NCI-H345 (cell line): ENCODE measurements around the gene SYNJ2.
A peak's percentile ranks its signal among the peaks of the same experiment; 100 is the strongest.

Experiments used
- DNase-seq: peaks from one replicate; lab custom pipeline; 2025; lab: John Stamatoyannopoulos, UW

Gene SYNJ2

GRCh38 chr6:157999168-158000051 lies 17.7 kb downstream of the SYNJ2 start:
- DNase-seq, result no peak

DNA sequence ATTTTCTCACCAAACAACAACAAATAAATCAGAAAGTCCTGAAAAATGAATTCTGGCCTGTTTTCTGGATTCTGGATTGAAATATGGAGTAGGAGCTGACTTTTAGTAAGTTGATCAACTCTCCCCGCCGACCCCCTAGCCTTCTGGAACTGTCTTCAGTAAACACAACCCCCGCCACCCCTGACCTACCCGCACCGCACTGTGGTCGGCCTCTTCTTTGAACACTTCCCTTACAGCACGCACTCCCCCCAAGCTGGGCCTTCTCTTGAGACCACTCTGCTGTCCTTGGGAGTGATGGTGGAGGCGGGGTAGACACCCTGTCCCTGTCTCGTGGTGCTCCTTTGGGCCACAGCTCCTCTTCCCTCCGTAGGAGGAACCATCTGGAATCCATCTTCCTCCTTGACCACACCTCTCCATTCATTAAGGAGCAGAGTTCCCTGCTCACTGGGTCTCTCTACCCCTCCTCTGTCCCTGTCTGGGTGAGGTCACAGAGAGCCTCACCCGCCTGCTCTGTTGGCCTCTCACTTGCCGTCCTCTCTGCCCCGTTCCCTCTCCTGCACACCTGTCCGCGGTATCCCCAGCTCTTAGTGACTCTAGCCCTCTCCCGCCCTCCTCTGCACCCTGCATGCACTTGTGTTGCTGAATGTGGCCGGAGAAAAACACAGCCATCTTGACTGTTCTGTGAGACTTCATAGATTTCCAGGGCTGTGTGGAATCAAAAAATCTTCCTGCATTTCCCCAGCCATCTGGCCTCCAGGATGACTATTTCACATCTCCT lies 19.1 kb downstream of the SYNJ2 start:
- no peak for DNase-seq

DNA sequence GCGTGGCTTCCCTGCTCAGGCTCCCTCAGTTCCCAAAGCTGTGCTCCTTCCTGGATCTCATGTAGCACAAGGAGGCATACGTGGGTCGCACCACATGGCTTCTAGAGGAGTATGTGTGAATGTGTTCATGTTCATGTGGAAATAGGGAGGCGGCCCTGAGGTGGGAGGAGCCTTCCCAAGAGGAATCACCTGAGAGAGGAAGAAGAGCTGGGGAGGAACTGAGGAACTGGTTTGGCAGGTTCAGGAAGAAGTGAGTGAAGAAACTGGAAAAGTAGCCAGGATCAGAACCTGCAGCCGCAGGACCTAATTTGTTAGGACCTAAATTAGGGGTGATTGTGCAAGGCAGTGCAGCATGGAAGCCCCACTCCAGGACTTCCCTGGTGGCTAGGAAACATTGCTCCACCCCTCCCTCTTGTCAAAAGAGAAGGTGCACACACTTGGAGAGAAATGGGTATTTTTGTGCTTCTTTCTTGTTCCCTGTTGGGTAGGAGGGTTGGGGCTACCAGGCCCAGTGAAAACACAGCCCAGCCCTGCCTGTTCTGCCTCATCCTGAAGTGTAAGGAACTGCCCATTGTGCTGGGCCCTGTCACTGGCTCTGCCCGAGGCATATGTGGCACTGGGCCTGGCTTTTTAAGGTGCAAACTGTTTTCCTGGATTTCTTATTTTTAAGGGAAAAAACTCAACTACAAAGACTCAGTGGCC lies 20.7 kb downstream of the SYNJ2 start:
- no peak for DNase-seq

DNA sequence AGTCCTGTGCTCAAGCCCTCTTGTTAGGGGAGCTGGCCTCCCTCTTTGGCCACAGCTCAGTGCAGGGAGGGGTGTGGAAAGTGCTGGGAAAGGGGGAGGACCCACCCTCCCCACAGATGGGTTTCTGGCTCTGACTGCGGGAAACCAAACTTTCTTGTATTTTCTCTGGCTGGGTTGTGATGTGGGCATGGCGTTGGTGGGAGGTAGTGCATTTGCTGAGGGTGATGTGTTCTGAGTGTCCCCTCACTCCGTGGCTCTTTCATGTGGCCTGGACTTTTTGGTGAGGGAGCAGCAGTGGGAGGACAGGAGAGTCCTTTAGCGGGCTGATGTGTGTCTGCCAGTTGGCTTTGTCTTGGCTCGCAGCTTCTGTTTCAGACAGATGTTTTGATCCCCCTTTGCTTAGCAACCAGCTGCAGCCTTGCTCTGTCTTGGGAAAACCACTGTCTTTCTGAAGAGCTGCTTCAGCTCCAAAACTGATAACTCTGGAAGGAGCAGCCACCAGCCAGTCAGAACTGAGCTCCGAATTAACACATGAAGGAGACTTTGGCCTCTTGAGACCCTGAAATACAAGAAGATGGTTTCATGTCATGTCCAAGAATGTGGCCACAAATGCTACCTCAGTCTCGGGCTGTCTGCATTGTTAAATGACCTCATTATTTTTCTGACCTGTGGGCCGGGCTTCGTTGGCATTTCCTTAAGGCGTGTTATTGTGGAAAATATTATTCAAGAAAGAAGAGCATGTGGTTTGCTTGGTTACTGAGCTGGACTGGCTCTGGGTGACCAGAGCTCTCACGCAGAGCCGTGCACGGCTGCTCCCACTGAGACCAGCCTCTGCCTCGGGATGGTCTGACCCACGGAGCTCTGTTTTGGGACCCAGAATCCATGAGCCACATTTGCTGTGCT lies 21.5 kb downstream of the SYNJ2 start:
- DNase-seq, result no peak

DNA sequence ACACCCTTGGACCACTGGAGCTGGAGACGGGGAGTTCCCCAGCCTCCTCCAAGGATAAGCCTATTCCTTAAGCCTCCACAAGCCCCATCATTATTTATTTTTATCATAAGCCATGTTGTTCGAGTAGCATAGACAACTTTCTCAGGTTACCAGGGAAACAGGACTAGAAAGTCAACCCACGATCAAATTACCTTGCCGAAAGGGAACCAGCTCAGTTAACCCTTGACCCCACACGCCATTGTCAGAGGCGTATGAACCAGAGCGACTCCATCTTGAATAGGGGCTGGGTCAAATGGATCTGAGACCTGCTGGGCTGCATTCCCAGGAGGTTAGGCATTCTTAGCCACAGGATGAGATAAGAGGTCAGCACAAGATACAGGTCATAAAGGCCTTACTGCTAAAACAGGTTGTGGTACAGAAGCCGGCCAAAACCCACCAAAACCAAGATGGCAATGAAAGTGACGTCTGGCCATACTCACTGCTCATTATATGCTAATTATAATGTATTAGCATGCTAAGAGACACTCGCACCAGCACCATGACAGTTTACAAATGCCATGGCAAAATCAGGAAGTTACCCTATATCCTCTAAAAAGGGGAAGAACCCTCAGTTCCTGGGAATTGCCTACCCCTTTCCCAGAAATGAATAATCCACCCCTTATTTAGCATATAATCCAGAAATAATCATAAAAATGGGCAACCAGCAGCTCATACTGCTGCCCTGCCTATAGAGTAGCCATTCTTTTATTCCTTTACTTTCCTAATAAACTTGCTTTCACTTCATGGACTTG lies 22.4 kb downstream of the SYNJ2 start:
- no peak for DNase-seq

- no peak for DNase-seq
These were observed 23.0 kb downstream of the SYNJ2 start for GRCh38 chr6:158004701-158005095.

DNA sequence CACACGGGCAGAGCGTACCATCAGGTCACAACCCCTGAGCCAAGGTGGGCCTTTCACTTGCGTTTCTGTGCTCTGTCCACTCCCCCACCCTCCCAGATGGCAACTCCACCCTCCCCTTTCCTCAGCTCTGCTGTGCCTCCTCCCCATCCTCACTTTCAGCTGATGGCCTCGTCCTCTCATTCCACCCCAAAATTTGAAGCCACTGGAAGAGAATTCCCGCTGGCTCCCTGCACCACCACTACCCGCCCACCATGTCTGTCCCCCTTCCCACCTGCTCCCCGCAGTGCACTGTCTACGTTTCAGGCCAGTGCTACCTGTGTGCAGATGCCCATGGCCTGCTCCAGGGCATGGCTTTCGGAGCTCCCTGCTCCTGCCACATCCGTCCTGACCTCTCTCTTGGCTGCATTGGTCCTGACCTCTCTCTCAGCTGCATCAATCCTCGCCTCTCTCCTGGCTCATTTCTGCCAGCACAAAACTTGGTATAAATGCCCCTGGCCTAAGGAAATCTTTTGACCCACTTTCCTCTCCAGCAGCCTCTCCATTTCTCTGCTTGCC lies 24.0 kb downstream of the SYNJ2 start:
- DNase-seq, result no peak

GRCh38 chr6:158006331-158006730 lies 24.7 kb downstream of the SYNJ2 start:
- DNase-seq, result no peak

- no peak for DNase-seq
These were observed 25.3 kb downstream of the SYNJ2 start for GRCh38 chr6:158006821-158007570.

GRCh38 chr6:158008864-158009113 lies 27.1 kb downstream of the SYNJ2 start:
- DNase-seq, result no peak

DNA sequence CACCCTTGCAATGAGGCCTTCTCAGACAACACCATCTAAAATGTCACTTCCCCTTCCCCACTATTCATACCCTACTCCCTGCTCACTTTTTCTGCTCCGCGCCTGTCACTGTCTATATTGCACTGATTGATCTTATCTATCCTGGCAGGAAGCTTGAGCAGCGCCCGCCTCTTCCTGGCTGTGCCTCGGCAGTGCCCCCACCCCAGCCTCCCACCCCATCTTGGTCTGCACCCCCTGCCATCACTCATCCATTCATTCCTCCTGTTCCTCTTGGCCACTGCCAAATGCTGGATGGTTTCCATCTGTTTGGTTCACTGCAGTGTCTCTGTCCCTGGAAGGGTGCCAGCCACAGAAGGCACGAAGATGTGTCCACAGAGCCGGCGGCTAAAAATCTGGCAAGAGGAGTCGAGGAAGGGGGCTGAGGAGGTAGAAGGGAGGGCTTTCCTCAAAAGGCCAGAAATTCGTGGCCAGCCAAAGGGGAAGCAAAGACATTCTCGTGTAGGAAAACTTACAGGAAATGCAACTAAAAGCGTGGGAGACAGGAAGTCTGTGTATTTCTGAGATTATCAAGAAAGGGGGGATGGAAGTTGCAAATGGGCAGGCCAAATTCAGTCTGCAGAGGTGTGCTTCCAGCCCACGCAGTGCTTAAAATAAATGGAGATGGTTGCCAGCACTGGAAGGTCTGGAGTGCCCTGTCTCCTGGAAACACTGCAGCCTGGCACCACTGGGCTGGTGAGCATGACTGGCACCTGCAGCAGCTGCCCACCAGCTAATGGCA lies 27.6 kb downstream of the SYNJ2 start:
- DNase-seq, result peak; percentile 54

GRCh38 chr6:158009935-158010585 lies 28.4 kb downstream of the SYNJ2 start:
- DNase-seq, result no peak

DNA sequence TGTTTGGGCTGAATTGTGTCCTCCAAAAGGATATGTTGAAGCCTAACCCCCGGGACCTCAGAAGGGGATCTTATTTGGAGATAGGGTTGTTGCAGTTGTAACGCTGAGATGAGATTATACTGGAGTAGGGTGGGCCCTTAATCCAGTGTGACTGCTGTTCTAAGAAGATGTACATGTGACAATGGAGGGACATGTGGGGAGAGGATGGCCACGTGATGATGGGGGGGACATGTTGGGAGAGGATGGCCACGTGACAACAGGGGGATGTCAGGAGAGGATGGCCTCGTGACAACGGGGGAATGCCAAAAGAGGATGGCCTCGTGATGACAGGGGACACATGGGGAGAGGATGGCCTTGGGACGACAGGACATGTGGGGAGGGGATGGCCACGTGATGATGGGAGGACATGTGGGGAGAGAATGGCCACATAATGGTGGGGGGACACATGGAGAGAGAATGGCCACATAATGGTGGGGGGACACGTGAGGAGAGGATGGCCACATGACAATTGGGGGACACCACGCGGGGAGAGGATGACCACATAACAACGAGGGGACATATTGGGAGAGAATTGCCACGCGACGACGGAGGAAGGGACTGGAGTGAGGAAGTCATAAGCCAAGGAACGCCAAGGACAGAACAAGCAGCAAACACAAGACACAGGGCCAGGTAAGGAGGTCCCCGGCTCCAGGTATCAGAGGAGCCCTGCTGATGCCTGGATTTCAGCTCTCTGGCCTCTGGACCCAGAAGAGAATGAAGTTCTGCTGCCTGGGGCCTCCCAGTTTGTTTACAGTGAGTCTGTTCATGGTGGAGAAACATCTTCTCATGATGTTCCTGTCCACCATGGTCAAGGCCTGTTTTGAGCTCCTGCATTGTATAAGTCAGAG lies 29.2 kb downstream of the SYNJ2 start:
- no peak for DNase-seq

- no peak for DNase-seq
These were observed 29.8 kb downstream of the SYNJ2 start for GRCh38 chr6:158011478-158011920.

GRCh38 chr6:158011980-158012566 lies 30.4 kb downstream of the SYNJ2 start:
- no peak for DNase-seq

DNA sequence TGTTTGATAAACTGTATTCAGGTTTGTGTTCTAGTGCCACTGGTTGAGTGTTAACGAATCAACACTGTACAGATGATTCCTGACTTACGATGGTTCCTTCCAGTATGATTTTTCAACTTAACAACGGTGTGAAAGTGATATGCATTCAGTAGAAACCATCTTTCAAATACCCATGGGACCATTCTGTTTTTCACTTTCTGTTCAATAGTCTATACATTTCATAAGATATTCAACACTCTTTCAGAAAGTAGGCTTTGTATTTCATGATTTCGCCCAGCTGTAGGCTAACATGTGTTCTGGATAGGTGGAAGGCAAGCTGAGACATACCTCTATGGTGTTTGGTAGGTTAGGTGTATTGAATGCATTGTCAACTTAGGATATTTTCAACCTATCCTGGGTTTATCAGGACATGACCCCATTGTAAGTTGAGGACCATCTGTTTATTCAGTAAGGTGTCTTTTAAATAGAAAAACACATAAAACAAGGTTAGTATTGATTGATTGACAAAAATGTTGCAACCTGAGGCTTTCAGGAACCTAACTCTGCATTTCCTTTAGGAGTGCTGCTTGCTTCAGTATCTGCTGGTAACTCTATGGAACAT lies 32.3 kb downstream of the SYNJ2 start:
- DNase-seq, result no peak
